CD4-positive, alpha-beta T cell treated with Interleukin-6 at 100 ng/mL for 8 hours (primary cell): ENCODE measurements around the gene KIAA0232.
"Not testable (repeated sequence)": the region's sequence is repeated elsewhere in the genome, so short reads cannot be mapped to it uniquely, and the experiment has no call there.

Source experiments
- DNase-seq: peaks from one replicate; pipeline ENCODE4 v3.0.0-alpha.2; 2020; ENCODE audit warnings: mixed read lengths, low spot score

The KIAA0232 gene

GRCh38 chr4:6754481-6755087, 27.9 kb upstream of the KIAA0232 start:
- no peak for DNase-seq

- DNase-seq = no peak
Measured at GRCh38 chr4:6755088-6755753, 27.3 kb upstream of the KIAA0232 start.

GRCh38 chr4:6756345-6756744, 26.2 kb upstream of the KIAA0232 start:
- not testable (repeated sequence) for DNase-seq

- DNase-seq = no peak
Measured at GRCh38 chr4:6758728-6759127, 23.8 kb upstream of the KIAA0232 start.

GRCh38 chr4:6760865-6761264, 21.7 kb upstream of the KIAA0232 start:
- DNase-seq = no peak

DNA sequence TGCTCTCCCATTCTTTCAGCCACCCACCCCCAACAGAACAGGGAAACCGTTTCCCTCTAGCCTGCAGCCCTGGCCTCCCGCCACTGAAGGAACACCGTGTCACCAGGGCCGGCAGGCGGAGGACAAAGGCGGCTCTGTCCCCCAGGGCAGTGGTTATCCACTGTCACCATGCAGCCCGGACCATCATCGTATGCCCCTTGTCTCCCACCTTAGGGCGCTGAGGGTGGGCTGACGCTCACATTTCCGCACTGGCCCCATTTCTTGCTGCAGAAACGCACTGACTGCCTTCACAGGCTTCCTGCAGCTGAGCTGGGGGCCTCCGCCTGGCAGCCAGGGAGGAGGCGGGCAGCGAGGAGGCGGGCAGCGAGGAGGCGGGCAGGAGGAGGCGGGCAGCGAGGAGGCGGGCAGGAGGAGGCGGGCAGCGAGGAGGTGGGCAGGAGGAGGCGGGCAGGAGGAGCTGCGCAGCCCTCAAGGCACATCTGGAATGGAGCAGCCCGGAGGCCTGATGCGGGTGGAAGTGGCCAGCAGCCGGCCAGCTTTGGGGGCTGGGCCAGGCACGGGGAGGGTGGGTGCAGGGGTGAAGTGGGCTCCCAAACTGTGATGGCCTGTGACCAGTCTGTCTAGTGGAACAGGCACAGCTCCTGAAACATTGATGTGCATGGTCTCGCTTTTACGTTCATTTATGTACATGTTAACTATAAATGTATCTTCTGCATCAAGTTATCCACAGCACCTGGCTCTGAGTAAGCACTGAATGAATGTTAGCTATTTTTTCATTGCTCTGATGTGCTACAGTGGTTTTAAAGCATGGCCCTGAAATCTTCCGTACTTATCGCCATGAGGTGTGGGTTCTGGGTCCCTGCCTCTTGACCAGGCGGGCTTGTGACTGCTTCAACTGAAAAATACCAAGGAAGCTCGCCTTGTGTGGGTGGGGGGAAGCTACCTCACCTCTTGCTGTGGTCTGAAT, 20.6 kb upstream of the KIAA0232 start:
- DNase-seq = peak; percentile 22

DNA sequence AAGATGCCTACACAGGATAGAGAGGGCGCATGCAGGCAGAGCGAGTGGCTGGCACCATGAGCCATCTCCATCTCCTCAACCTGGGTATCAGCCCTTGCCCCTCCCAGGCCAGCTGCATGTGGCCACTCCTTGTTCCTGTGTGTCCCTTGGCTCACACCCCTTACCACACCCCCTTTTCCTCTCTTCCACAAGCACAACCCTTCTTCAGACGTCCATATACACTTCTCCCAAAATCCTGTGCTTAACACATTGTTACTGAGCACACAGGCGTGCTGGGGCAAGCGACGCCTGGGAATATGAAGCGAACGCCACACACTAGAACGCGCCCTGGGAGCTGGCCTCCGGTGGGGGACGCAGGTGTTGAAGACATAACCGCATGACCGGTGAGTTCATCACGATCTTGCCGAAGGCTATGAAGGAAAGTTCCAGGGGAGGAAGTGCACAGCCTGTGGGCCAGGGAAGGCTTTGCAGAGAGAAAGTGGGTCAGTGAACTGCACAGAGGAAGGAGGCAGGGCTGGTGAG, 19.1 kb upstream of the KIAA0232 start:
- no peak for DNase-seq

- DNase-seq = no peak
Measured at GRCh38 chr4:6764976-6765620, 17.4 kb upstream of the KIAA0232 start.

GRCh38 chr4:6765703-6766102, 16.8 kb upstream of the KIAA0232 start:
- DNase-seq = no peak

- DNase-seq = no peak
Measured at GRCh38 chr4:6767386-6767747, 15.2 kb upstream of the KIAA0232 start.

- DNase-seq = no peak
Measured at GRCh38 chr4:6767748-6768538, 14.6 kb upstream of the KIAA0232 start.

- DNase-seq = no peak
Measured at GRCh38 chr4:6768539-6768905, 14.0 kb upstream of the KIAA0232 start.

GRCh38 chr4:6769233-6769988, 13.1 kb upstream of the KIAA0232 start:
- DNase-seq = no peak

- DNase-seq = no peak
Measured at GRCh38 chr4:6769989-6770420, 12.5 kb upstream of the KIAA0232 start.

- DNase-seq = no peak
Measured at GRCh38 chr4:6770581-6771228, 11.8 kb upstream of the KIAA0232 start.

GRCh38 chr4:6771229-6771671, 11.3 kb upstream of the KIAA0232 start:
- no peak for DNase-seq

DNA sequence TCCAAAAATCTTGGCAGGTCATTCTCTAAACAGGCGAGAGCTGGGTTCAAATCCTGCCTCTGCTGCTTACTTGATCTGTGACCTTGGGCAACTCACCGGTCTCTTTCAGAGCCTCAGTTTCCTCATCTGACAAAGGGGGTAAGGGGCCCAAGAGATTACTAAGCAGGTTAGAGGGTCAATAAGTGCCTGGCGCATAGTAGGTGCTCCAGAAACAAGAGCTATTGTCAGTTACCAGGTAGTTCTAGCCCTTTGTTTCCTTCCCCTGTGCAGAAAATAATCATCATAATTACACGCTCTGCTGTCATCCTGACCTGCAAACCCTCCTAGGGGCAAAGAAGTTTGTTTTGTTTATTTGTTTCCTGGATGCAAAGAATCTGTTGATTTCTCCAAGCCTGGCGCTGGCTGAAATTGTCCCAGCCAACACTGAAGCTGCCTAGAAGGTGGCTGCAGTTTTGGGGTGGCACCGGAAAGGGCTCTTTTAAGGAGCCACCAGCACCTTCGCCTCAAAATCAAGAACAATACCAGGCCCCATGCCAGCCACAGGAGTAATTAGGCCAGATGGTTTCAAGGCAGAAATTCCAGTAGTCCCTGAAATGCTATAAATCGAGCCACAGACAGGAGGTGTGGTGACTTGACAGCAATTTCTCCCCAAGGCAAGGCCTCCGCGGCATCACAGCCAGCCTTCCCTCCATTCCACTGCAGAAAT, 10.2 kb upstream of the KIAA0232 start:
- DNase-seq = no peak

GRCh38 chr4:6773106-6773505, 9.4 kb upstream of the KIAA0232 start:
- no peak for DNase-seq
